Tibial artery (tissue), 4 donors: ENCODE data around the gene FUT7.

ENCODE experiments used
- DNase-seq, 2 donors: peaks; one replicate each; pipeline ENCODE4 v3.0.0-alpha.2; 2019
- H3K27ac ChIP-seq, 2 donors: fragments of 200-600 bp; sonication (generic) in 1 of 2; 1 replicate in 1 of 2; 2 replicates in 1 of 2; pipeline ENCODE4 v1.5.1; 2018 to 2019; ENCODE audit warnings: mild to moderate bottlenecking in 1 of 2
- H3K27me3 ChIP-seq, 2 donors: fragments of 200-600 bp; sonication (generic) in 1 of 2; one replicate each; pipeline versions ENCODE4 v1.5.1 to v1.6.0; 2016 to 2019
- H3K36me3 ChIP-seq, 3 donors: fragments of 200-600 bp; sonication (generic) in 2 of 3; one replicate each; pipeline ENCODE4 v1.5.1; 2016 to 2019; ENCODE audit warnings: mild to moderate bottlenecking in 2 of 3
- H3K4me1 ChIP-seq, 4 donors: fragments of 200-600 bp; sonication (generic) in 2 of 4; 1 replicate in 3 of 4; 2 replicates in 1 of 4; pipeline ENCODE4 v1.5.1; 2016 to 2019
- H3K4me3 ChIP-seq, 2 donors: fragments of 200-600 bp; sonication (generic) in 1 of 2; 1 replicate in 1 of 2; 2 replicates in 1 of 2; pipeline ENCODE4 v1.5.1; 2018 to 2019; ENCODE audit warnings: mild to moderate bottlenecking in 2 of 2
- H3K9me3 ChIP-seq, 3 donors: fragments of 200-600 bp; sonication (generic) in 1 of 3; one replicate each; pipeline ENCODE4 v1.5.1; 2016 to 2019
- CTCF ChIP-seq, 2 experiments: fragments of 200-600 bp in 1 of 2; fragments of 450-650 bp in 1 of 2; IDR thresholded peaks; one replicate each; pipeline ENCODE4 v1.5.1; 2017 to 2019; ENCODE audit warnings: antibody characterized with exemption in 2 of 2, mild to moderate bottlenecking in 1 of 2, moderate library complexity in 1 of 2
- intact Hi-C: fragments of 100-400 bp; cut with DNase I; formaldehyde crosslinking; loops from one replicate; pipeline ENCODE4 v1.15.0; 2023; ENCODE audit warnings: low total_unique reads

Gene FUT7

GRCh38 chr9:137015540-137015930 lies 16.4 kb downstream of the FUT7 start:
- Histone ChIP-seq H3K36me3 (peaks cover 31 to 93% (median 74%) of the 10 kb centered on the region in 3 donors), H3K4me1 (no peaks in the 10 kb centered on the region), H3K9me3 (no peaks in the 10 kb centered on the region), H3K27ac (no peak overlapping the region), H3K4me3 (no peak overlapping the region), H3K27me3 (no peaks in the 10 kb centered on the region)
- intact Hi-C loops = no loop called here
- no peak for TF ChIP-seq CTCF (IDR thresholded peaks at IDR 0.05)
- DNase-seq = no peak

GRCh38 chr9:137014776-137015539 lies 16.9 kb downstream of the FUT7 start:
- Histone ChIP-seq H3K9me3 (no peaks in the 10 kb centered on the region), H3K4me3 (no peak overlapping the region), H3K36me3 (peaks cover 31 to 93% (median 77%) of the 10 kb centered on the region in 3 donors), H3K27ac (no peak overlapping the region), H3K27me3 (no peaks in the 10 kb centered on the region), H3K4me1 (no peaks in the 10 kb centered on the region)
- no peak for DNase-seq
- TF ChIP-seq CTCF (IDR thresholded peaks at IDR 0.05) = no peak
- intact Hi-C loops = no loop called here

- no peaks in the 10 kb centered on the region for H3K27me3 ChIP-seq
- no peaks in the 10 kb centered on the region for H3K4me1 ChIP-seq
- H3K36me3 ChIP-seq = peaks cover 31 to 97% (median 85%) of the 10 kb centered on the region in 3 donors
- TF ChIP-seq CTCF (IDR thresholded peaks at IDR 0.05) = no peak
- H3K27ac ChIP-seq = no peak overlapping the region
- intact Hi-C loops = no loop called here
- H3K4me3 ChIP-seq = no peak overlapping the region
- DNase-seq = no peak
- no peaks in the 10 kb centered on the region for H3K9me3 ChIP-seq
Observed at GRCh38 chr9:137014166-137014565, 17.7 kb downstream of the FUT7 start.

GRCh38 chr9:137013571-137013940 lies 18.3 kb downstream of the FUT7 start:
- Histone ChIP-seq H3K4me3 (no peak overlapping the region), H3K36me3 (peaks cover 31 to 97% (median 89%) of the 10 kb centered on the region in 3 donors), H3K27ac (no peak overlapping the region), H3K9me3 (no peaks in the 10 kb centered on the region), H3K27me3 (no peaks in the 10 kb centered on the region), H3K4me1 (no peaks in the 10 kb centered on the region)
- intact Hi-C loops = no loop called here
- TF ChIP-seq CTCF (IDR thresholded peaks at IDR 0.05) = no peak
- DNase-seq = no peak

- Histone ChIP-seq H3K27me3 (no peaks in the 10 kb centered on the region), H3K9me3 (no peaks in the 10 kb centered on the region), H3K27ac (no peak overlapping the region), H3K4me1 (no peaks in the 10 kb centered on the region), H3K36me3 (peaks cover 30 to 100% (median 92%) of the 10 kb centered on the region in 3 donors), H3K4me3 (no peak overlapping the region)
- no peak for TF ChIP-seq CTCF (IDR thresholded peaks at IDR 0.05)
- DNase-seq = no peak
- intact Hi-C loops = no loop called here
Observed at GRCh38 chr9:137012694-137013570, 19.0 kb downstream of the FUT7 start.
